Measurements from ENCODE around the gene APP. TPM values are rescaled to one million over a fixed set of nuclear protein-coding genes. Genes with fewer than 3 reads are reported as not detected.

Gene APP
- total RNA-seq, 1 donor: 404 TPM

DNA sequence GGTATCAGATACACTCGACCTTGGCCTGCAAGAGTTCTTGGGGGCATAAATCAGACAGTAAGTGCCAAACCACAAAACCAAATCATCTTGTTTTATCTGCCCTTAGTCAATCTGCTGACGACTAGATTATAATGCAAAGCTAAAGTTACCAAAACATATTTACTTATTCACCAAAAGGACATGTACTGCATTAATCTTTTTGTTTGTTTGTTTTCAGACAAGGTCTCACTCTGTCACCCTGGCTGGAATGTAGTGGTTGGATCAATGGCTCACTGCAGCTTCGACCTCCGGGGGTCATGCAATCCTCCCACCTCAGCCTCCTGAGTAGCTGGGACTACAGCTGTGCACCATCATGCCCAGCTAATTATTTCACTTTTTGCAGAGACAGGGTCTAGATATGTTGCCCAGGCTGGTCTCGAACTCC, 114.7 kb downstream of the APP start:
- TF ChIP-seq, protein P1, sequence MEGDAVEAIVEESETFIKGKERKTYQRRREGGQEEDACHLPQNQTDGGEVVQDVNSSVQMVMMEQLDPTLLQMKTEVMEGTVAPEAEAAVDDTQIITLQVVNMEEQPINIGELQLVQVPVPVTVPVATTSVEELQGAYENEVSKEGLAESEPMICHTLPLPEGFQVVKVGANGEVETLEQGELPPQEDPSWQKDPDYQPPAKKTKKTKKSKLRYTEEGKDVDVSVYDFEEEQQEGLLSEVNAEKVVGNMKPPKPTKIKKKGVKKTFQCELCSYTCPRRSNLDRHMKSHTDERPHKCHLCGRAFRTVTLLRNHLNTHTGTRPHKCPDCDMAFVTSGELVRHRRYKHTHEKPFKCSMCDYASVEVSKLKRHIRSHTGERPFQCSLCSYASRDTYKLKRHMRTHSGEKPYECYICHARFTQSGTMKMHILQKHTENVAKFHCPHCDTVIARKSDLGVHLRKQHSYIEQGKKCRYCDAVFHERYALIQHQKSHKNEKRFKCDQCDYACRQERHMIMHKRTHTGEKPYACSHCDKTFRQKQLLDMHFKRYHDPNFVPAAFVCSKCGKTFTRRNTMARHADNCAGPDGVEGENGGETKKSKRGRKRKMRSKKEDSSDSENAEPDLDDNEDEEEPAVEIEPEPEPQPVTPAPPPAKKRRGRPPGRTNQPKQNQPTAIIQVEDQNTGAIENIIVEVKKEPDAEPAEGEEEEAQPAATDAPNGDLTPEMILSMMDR (IDR thresholded peaks at IDR 0.05; ENCODE audit: insufficient read depth, low read length): no peak
- peak; percentile 17 for DNase-seq (ENCODE audit: low read depth)
- no peak overlapping the region for H3K4me3 ChIP-seq (ENCODE audit: low read depth, low read length)

DNA sequence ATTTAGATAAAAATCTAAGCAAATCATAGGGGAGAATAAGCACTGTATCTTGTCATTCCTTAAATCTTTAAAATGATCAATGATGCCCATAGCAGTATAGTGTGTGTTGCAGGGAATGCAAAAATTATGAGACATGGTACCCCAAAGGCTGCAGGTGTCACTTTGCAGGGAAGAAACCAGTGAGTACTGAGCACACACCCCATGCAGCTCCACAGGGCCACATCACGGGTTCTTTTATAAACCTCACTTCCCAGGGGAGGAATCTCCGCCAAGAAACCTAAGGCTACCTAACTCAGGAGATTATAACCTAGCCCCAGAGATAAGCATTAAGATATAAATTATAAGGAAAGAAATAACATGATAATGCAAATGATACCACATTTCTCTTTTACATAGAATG, 115.6 kb downstream of the APP start:
- DNase-seq (ENCODE audit: low read depth): no peak
- TF ChIP-seq, protein P1 (IDR thresholded peaks at IDR 0.05; ENCODE audit: insufficient read depth, low read length): no peak
- H3K4me3 ChIP-seq (ENCODE audit: low read depth, low read length): no peak overlapping the region

DNA sequence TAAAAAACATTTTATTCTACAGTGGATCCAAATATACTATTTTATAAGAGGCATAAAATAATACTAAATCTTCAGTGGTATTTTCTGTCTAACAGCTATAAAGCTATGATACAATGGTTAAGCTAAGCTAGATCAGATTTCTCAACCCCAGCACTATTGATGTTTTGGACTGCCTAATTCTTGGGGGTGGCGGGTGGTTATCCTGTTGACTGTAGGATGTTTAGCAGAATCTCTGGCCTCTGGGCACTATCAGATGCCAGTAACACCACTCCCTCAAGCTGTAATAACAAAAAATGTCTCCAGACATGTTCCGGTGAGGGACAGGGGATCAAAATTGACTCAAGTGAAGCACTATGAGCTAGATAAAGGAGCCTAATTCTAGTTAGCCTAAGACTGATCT, 118.5 kb downstream of the APP start:
- DNase-seq (ENCODE audit: low read depth): no peak
- no peak overlapping the region for H3K4me3 ChIP-seq (ENCODE audit: low read depth, low read length)
- TF ChIP-seq, protein P1 (IDR thresholded peaks at IDR 0.05; ENCODE audit: insufficient read depth, low read length): no peak

DNA sequence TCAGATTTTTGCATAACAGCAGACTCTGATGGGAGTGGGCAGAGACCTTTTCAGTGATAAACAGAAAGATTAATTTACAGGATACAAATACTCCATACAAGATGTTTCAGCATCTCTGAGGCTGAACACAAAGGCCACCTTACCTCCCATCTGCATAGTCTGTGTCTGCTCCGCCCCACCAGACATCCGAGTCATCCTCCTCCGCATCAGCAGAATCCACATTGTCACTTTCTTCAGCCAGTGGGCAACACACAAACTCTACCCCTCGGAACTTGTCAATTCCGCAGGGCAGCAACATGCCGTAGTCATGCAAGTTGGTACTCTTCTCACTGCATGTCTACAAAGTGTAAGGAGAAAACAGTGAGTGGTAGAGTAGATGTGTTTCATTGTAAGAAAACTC, 119.7 kb downstream of the APP start:
- TF ChIP-seq, protein P1 (IDR thresholded peaks at IDR 0.05; ENCODE audit: insufficient read depth, low read length): no peak
- no peak for DNase-seq (ENCODE audit: low read depth)

DNA sequence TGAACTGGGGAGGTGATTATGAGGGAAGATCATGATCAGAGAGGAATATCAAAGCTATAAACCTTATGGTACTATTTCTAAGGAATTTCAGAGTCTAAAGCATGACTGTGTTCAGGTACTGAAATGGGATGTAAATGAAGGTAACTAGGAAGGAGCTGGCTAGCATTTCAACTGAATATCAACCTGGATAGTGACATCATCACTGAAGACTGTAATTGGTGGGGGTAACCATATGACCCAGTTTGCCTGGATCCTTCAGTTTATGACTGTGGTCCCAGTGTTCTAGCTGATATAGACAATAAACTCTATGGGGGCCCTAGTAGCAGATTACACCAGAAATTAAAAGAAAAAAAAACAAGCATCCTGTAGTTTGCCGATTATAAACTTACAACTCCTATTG, 120.8 kb downstream of the APP start:
- no peak for DNase-seq (ENCODE audit: low read depth)
- H3K4me3 ChIP-seq (ENCODE audit: low read depth, low read length): no peak overlapping the region
- TF ChIP-seq, protein P1 (IDR thresholded peaks at IDR 0.05; ENCODE audit: insufficient read depth, low read length): no peak

More for the DNA sequence above, 119.7 kb downstream of the APP start:
- no peak overlapping the region for H3K4me3 ChIP-seq (ENCODE audit: low read depth, low read length)

DNA sequence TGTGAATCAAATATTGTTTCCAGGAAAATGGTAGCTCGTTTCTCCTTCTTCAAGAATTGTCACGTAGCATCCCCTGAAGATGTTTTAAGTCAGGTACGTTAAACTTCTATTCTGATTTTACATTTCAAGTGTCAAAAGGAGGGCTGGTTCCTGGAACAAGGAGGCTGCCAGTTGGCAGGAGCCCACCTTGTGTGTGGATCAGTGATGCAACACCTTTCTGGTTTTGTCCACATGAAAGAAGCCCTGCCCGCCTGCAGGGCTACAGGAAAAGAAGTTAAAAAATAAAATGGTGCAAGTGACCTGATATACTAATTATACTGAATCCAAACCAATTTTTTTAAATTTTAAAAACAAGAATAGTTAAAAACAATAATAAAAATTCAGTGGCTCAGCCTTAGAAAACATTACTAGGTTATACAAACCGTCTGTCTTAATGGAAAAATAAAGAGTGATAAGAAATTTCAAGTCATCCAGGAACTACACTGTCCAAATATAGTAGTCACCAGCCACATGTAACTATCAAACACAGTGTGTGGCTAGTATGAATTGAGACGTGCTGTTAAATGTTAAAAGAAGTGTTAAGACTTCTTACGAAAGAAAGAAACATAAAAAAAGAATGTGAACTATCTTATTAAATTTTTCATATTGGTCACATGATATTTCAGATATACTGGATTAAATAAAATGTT, 123.1 kb downstream of the APP start:
- DNase-seq (ENCODE audit: low read depth): no peak
- H3K4me3 ChIP-seq (ENCODE audit: low read depth, low read length): no peak overlapping the region
- TF ChIP-seq, protein P1 (IDR thresholded peaks at IDR 0.05; ENCODE audit: insufficient read depth, low read length): no peak

DNA sequence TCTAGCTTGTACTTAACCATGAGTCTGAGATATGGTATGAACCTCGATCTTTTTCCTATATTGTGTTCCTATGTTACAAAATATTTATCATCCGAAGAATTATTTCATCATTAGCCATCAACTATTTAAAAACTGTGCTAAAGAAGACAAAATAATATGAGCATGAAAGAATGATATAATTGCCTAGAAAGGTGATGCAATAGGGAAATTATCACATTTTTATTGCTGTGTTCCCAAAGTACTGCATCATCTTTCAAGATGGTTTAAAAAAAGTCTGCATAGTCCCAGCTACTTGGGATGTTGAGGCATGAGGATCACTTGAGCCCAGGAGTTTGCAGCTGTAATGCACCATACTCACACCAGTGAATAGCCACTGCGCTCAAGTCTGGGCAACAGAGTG, 126.7 kb downstream of the APP start:
- TF ChIP-seq, protein P1 (IDR thresholded peaks at IDR 0.05; ENCODE audit: insufficient read depth, low read length): no peak
- no peak for DNase-seq (ENCODE audit: low read depth)
- no peak overlapping the region for H3K4me3 ChIP-seq (ENCODE audit: low read depth, low read length)
